B cell (primary cell): ENCODE data around the gene CORO2B. TPM values are rescaled to one million over a fixed set of nuclear protein-coding genes. Genes with fewer than 3 reads are reported as not detected.

Source experiments
- ATAC-seq: fragments of 200-7000 bp; cut with Tn5 transposase; one replicate; pipeline ENCODE4 v1.10.0; 2021; ENCODE audit warnings: low read depth, mild to moderate bottlenecking, moderate number of reproducible peaks, moderate library complexity
- CTCF ChIA-PET: fragments of 350-600 bp; sonication (Branson Sonifier 250); formaldehyde crosslinking; loops from one replicate; lab custom pipeline; 2021; ENCODE audit warnings: antibody characterized with exemption, inconsistent platforms; lab: Charles Lee
- POLR2A ChIA-PET: fragments of 350-600 bp; sonication (Branson Sonifier 250); formaldehyde crosslinking; loops from one replicate; lab custom pipeline; 2021; ENCODE audit warnings: antibody characterized with exemption; lab: Charles Lee
- DNase-seq: peaks from one replicate; pipeline ENCODE4 v3.0.0; 2013
- H2AFZ ChIP-seq: 2 replicates; pipeline ENCODE4 v1.6.1; 2012; ENCODE audit warnings: mild to moderate bottlenecking, low read depth, low read length; ENCODE audit not compliant: insufficient read depth, poor library complexity, severe bottlenecking
- H3K27ac ChIP-seq, 2 donors: 1 replicate in 1 of 2; 2 replicates in 1 of 2; pipeline ENCODE4 v1.5.1; 2012 to 2013; ENCODE audit warnings: low read length in 2 of 2, mild to moderate bottlenecking in 2 of 2, moderate library complexity in 1 of 2
- H3K27me3 ChIP-seq, 4 experiments: fragments of 200-600 bp in 1 of 4; sonication (generic) in 1 of 4; replicated peaks in 1 of 4; 1 replicate in 2 of 4; 2 replicates in 2 of 4; pipeline versions ENCODE4 v1.6.1 to v1.7.0; 2013 to 2016; ENCODE audit warnings: low read length in 3 of 4, mild to moderate bottlenecking in 2 of 4, mixed read lengths in 1 of 4, moderate library complexity in 1 of 4; ENCODE audit not compliant: insufficient read depth in 4 of 4, control insufficient read depth in 3 of 4; ENCODE audit errors: control extremely low read depth in 1 of 4
- H3K36me3 ChIP-seq, 2 experiments: replicated peaks in 1 of 2; 1 replicate in 1 of 2; 2 replicates in 1 of 2; pipeline versions ENCODE4 v1.6.1 to v1.7.1; 2013; ENCODE audit warnings: low read length in 1 of 2; ENCODE audit not compliant: insufficient read depth in 2 of 2, control insufficient read depth in 1 of 2; ENCODE audit errors: control extremely low read depth in 1 of 2, extremely low read depth in 1 of 2
- H3K4me1 ChIP-seq, 2 donors: fragments of 200-600 bp in 1 of 2; sonication (generic) in 1 of 2; 1 replicate in 1 of 2; 2 replicates in 1 of 2; pipeline versions ENCODE4 v1.5.1 to v1.6.1; 2013 to 2017; ENCODE audit warnings: low read length in 2 of 2; ENCODE audit not compliant: control insufficient read depth in 2 of 2, insufficient read depth in 2 of 2
- H3K4me2 ChIP-seq: replicated peaks from 2 replicates; pipeline ENCODE3; 2012; ENCODE audit warnings: mild to moderate bottlenecking, low read depth, low read length; ENCODE audit not compliant: poor library complexity, severe bottlenecking
- H3K4me3 ChIP-seq, 5 experiments: fragments of 200-600 bp in 1 of 5; sonication (generic) in 1 of 5; 1 replicate in 3 of 5; 2 replicates in 2 of 5; pipeline versions ENCODE4 v1.5.1 to v1.7.0; 2011 to 2016; ENCODE audit warnings: low read length in 4 of 5, mild to moderate bottlenecking in 4 of 5, low read depth in 2 of 5, control low read depth in 1 of 5, moderate library complexity in 1 of 5; ENCODE audit not compliant: insufficient read depth in 1 of 5; ENCODE audit errors: control extremely low read depth in 1 of 5, extremely low read depth in 1 of 5
- H3K79me2 ChIP-seq: fragments of 200-600 bp; sonication (generic); one replicate; pipeline ENCODE4 v1.6.0; 2016; ENCODE audit warnings: low read length; ENCODE audit not compliant: control insufficient read depth, insufficient read depth
- H3K9ac ChIP-seq: fragments of 200-600 bp; sonication (generic); 2 replicates; pipeline ENCODE4 v1.6.1; 2017; ENCODE audit warnings: mild to moderate bottlenecking, low read length, moderate library complexity
- H3K9me3 ChIP-seq, 3 donors: one replicate each; pipeline versions ENCODE4 v1.6.1 to v1.7.1; 2013; ENCODE audit warnings: low read length in 2 of 3; ENCODE audit not compliant: control insufficient read depth in 2 of 3, insufficient read depth in 1 of 3; ENCODE audit errors: control extremely low read depth in 1 of 3
- H4K20me1 ChIP-seq: 2 replicates; pipeline ENCODE4 v1.6.0; 2012; ENCODE audit warnings: mild to moderate bottlenecking, low read length; ENCODE audit not compliant: insufficient read depth, control insufficient read depth, poor library complexity, severe bottlenecking
- H3K27ac Mint-ChIP-seq: one replicate; pipeline ENCODE4 v1.8.0; 2021; ENCODE audit warnings: mixed read lengths
- H3K27me3 Mint-ChIP-seq: one replicate; pipeline ENCODE4 v1.8.0; 2021; ENCODE audit warnings: mixed read lengths
- H3K4me1 Mint-ChIP-seq: one replicate; pipeline ENCODE4 v1.8.0; 2021; ENCODE audit warnings: mixed read lengths
- H3K4me3 Mint-ChIP-seq: one replicate; pipeline ENCODE4 v1.8.0; 2021; ENCODE audit warnings: mixed read lengths
- H3K9me3 Mint-ChIP-seq: one replicate; pipeline ENCODE4 v1.8.0; 2022; ENCODE audit warnings: mixed read lengths; ENCODE audit not compliant: insufficient read depth
- CTCF ChIP-seq: fragments of 200-600 bp; IDR thresholded peaks from one replicate; pipeline ENCODE4 v1.8.0; 2022; ENCODE audit warnings: antibody characterized with exemption, mild to moderate bottlenecking
- EZH2 ChIP-seq: IDR thresholded peaks from 2 replicates; pipeline ENCODE4 v1.6.1; 2012; ENCODE audit warnings: borderline replicate concordance, low read depth, mild to moderate bottlenecking, moderate library complexity, low read length; ENCODE audit not compliant: insufficient read depth, poor library complexity, severe bottlenecking
- WGBS: methylation state at CpG from one replicate; pipeline ENCODE4 v1.1.5; 2013; ENCODE audit warnings: missing lambda C conversion rate; ENCODE audit not compliant: insufficient coverage; 5-methylcytosine and 5-hydroxymethylcytosine counted together
- intact Hi-C: fragments of 100-400 bp; cut with micrococcal nuclease; formaldehyde crosslinking; loops from one replicate; pipeline ENCODE4 v1.10.0; 2022
- polyA plus RNA-seq: library from polyadenylated mRNA; depleted of rRNA; stranded (reverse); fragments of >200 nt; gene quantifications from 2 replicates; pipeline ENCODE4 v1.2.3, GENCODE V29; 2012
- total RNA-seq, 2 donors: library from RNA; stranded (reverse); fragments of 120-200 nt in 1 of 2; gene quantifications; 1 replicate in 1 of 2; 2 replicates in 1 of 2; pipeline versions ENCODE4 v1.2.3 to v1.2.4, GENCODE V29; 2013 to 2022

Gene CORO2B
- total and polyA plus RNA-seq, 2 donors (not counting 1 experiment from before 2014, with no cell fraction given) = 9.5 to 11.3 TPM

DNA sequence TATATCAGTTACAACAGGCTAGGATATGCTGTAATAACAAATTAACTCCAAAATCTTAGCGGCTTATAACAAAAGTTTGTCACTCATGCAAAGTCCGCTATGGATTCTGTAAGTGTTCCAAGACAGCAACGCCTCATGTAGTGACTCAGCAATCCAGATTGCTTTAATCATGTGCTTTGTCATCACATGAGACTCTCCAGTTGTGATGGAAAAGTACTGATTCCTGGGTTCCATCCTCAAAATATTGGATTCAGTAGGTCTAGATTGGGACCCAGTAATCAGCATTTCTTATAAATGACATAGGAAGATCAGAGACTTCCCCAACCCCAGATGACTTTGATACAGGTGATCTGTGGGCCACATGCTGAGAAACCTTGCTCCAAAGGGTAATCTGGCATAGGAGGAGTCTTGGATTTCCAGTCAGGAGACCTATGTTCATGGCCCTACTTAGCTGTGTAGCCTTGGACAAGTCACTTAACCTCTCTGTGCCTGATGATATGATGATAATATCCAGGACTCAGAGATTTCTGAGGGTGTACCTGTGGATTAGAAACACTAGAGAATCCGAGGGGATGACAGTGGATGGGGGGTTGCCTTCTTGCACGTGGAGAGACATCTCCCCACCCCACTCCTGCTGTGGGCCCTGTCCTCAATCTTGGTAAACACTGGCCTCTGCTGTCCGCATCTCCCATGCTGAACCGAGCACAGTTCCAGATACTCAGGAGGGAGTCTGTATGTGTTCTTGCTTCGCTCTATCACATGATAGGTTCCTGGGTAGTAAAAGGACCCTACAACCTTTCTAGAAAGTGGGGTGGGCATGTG is 65.5 kb downstream of the CORO2B start:
- POLR2A ChIA-PET = no interaction called here
- CTCF ChIA-PET = interaction anchor here (1.1 to 1.6 kb wide), 3 partner anchors 12 to 90 kb away, joined by 3 to 6 read pairs (median 4); no protein-coding TSS in a partner anchor

More for the DNA sequence above, 65.5 kb downstream of the CORO2B start:
- no peak overlapping the region for H3K4me2 ChIP-seq
- H3K4me1 ChIP-seq = peaks cover 0 to 4% of the 10 kb centered on the region in 2 donors
- no peak overlapping the region for H3K9ac ChIP-seq
- no peak overlapping the region for H3K27ac ChIP-seq
- Mint-ChIP-seq H3K4me1 (peaks cover 10% of the 10 kb centered on the region), H3K27ac (no peak overlapping the region), H3K27me3 (peaks cover 3% of the 10 kb centered on the region), H3K4me3 (no peak overlapping the region), H3K9me3 (no peaks in the 10 kb centered on the region)
- H3K36me3 ChIP-seq = no peaks in the 10 kb centered on the region
- DNase-seq (no peak), ATAC-seq (no peak)
- H3K4me3 ChIP-seq = no peak overlapping the region
- H4K20me1 ChIP-seq = no peaks in the 10 kb centered on the region
- TF ChIP-seq CTCF = no peak
- no peak for TF ChIP-seq EZH2
- no peak overlapping the region for H2AFZ ChIP-seq
- H3K27me3 ChIP-seq = peaks cover 0 to 2% (median 0%) of the 10 kb centered on the region in 4 experiments
- no peaks in the 10 kb centered on the region for H3K9me3 ChIP-seq
- intact Hi-C loops = no loop called here
- H3K79me2 ChIP-seq = no peaks in the 10 kb centered on the region
- 100% methylated on average over 2 of the region's 8 CpGs for WGBS
